ENCODE measurements around the gene COL20A1. TPM values are rescaled to one million over a fixed set of nuclear protein-coding genes. Genes with fewer than 3 reads are reported as not detected.

The COL20A1 gene
- total and polyA plus RNA-seq, 5 experiments from 2014 or later, result 0.25 TPM; not detected in 4

DNA sequence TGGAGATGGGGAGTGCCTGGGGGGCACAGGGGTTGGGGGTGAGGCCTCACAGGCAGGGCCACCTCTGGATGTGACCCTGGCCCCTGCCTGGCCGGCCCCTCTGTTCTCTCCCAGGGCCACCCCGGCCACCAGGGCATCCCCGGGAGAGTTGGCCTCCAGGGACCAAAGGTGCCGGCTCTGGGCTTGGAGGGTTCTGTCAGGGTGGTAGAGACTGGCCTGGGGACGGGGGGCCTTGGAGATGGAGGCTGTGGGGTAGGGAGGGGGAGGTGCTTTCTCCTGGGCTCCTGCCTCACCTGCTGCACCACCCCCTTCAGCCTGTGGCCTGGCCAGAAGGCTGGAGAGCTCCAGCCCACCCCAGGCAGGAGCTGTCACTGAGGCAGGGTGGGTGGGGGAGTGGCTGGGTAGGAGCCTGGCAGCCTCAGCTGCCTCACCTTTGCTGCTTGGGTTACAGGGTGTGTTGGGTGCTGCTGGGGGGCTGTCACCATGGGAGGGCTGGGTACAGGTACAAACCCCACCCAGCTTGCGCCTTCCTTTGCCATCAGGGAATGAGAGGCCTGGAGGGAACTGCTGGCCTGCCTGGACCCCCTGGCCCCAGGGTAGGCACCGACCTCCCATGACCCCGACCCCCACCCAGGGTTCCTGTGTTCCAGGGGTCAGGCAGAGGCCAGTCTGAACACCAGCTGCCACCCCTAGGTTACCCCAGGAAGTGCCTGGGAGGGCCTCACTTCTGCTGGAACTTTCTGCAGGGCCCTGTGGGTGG lies 32.7 kb downstream of the COL20A1 start:
- Mint-ChIP-seq H3K9me3 (peaks cover 0 to 3% (median 0%) of the 10 kb centered on the region in 9 donors), H3K4me1 (peaks cover 0 to 10% (median 5%) of the 10 kb centered on the region in 4 donors), H3K27me3 (peaks cover 0 to 9% (median 0%) of the 10 kb centered on the region in 5 donors), H3K27ac (no peak overlapping the region), H3K4me3 (no peak overlapping the region), H3K36me3 (no peaks in the 10 kb centered on the region)
- POLR2A ChIA-PET, result interaction anchor here (0.6 kb wide), 1 partner anchor 536 kb away, joined by 4 read pairs; no protein-coding TSS in a partner anchor
- DNase-seq (peak in 2 of 10 donors; percentile 4 to 27), ATAC-seq (no peak)

DNA sequence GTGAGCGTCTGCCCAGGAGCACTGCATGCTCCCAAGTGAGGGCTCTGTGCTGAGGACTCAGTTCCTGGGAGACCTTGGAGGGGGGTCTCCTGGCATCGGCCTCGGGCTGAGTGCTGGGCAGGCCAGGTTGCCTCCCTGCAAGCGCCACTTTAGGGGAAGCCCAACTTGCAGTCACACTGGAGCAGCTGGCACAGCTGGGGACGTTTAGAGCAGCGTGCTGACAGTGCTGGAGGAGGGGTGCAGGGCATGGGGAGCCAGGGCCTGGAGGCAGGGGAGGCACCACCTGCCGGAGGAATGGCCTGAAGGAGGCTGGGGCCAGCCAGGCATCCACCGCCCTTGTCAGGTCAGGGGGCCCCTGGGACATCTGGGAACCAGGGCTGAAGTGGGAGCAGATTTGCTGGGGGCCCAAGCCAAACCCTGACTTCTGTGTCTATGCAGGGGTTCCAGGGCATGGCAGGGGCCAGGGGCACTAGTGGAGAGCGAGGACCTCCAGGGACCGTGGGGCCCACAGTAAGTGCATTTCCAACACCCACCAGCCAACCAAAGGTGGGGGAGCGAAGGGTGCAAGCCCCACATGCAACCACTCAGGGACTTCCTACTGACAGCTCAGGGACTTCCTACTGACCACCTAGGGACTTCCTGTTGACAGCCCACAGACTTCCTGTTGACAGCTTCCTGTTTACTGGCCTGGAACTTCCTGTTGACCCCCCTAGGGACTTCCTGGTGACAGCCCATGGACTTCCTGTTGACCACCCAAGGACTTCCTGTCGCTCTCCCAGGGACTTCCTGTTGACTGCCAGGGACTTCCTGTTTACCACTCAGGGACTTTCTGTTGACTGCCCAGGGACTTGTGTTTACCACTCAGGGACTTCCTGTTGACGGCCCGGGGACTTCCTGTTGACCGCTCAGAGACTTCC lies 33.6 kb downstream of the COL20A1 start:
- no peak overlapping the region for H3K4me3 Mint-ChIP-seq
- DNase-seq (peak in 2 of 10 donors; percentile 3 to 55), ATAC-seq (no peak)
- peaks cover 0 to 9% (median 2%) of the 10 kb centered on the region in 5 donors for H3K27me3 Mint-ChIP-seq
- H3K36me3 Mint-ChIP-seq, result peaks cover 0 to 2% (median 0%) of the 10 kb centered on the region in 3 donors
- peaks cover 0 to 10% (median 5%) of the 10 kb centered on the region in 4 donors for H3K4me1 Mint-ChIP-seq
- peaks cover 0 to 5% (median 3%) of the 10 kb centered on the region in 9 donors for H3K9me3 Mint-ChIP-seq
- POLR2A ChIA-PET, result no interaction called here
- peak overlapping the region; percentile 63 to 91 (median 76) for H3K27ac Mint-ChIP-seq

- H3K9me3 Mint-ChIP-seq, result peaks cover 0 to 12% (median 8%) of the 10 kb centered on the region in 9 donors
- peak in 3 of 10 donors; percentile 3 to 55 (median 19) for DNase-seq
- H3K27ac Mint-ChIP-seq, result peak overlapping the region; percentile 65 to 91 (median 77)
- peaks cover 0 to 7% (median 0%) of the 10 kb centered on the region in 3 donors for H3K36me3 Mint-ChIP-seq
- ATAC-seq, result peak in 1 of 2 donors; percentile 54
- peak overlapping the region in 1 of 10 donors; percentile 14 for H3K4me3 Mint-ChIP-seq
- peaks cover 0 to 10% (median 5%) of the 10 kb centered on the region in 4 donors for H3K4me1 Mint-ChIP-seq
- POLR2A ChIA-PET, result no interaction called here
- H3K27me3 Mint-ChIP-seq, result peaks cover 3 to 14% (median 7%) of the 10 kb centered on the region in 5 donors
Measured at GRCh38 chr20:63327231-63327745, 34.3 kb downstream of the COL20A1 start.

- DNase-seq (peak in 1 of 10 donors; percentile 53), ATAC-seq (peak in 1 of 2 donors; percentile 55)
- peak overlapping the region in 7 of 10 donors; percentile 21 to 91 (median 76) for H3K27ac Mint-ChIP-seq
- H3K9me3 Mint-ChIP-seq, result peaks cover 0 to 12% (median 8%) of the 10 kb centered on the region in 9 donors
- peaks cover 0 to 7% (median 0%) of the 10 kb centered on the region in 3 donors for H3K36me3 Mint-ChIP-seq
- no peak overlapping the region for H3K4me3 Mint-ChIP-seq
- peaks cover 0 to 10% (median 5%) of the 10 kb centered on the region in 4 donors for H3K4me1 Mint-ChIP-seq
- H3K27me3 Mint-ChIP-seq, result peaks cover 3 to 11% (median 7%) of the 10 kb centered on the region in 5 donors
- POLR2A ChIA-PET, result no interaction called here
Measured at GRCh38 chr20:63328026-63328700, 35.2 kb downstream of the COL20A1 start.

GRCh38 chr20:63328718-63329275 lies 35.8 kb downstream of the COL20A1 start:
- peaks cover 0 to 12% (median 8%) of the 10 kb centered on the region in 9 donors for H3K9me3 Mint-ChIP-seq
- DNase-seq (peak in 1 of 10 donors; percentile 50), ATAC-seq (no peak)
- H3K4me1 Mint-ChIP-seq, result peaks cover 0 to 10% (median 5%) of the 10 kb centered on the region in 4 donors
- peaks cover 0 to 7% (median 0%) of the 10 kb centered on the region in 3 donors for H3K36me3 Mint-ChIP-seq
- H3K27ac Mint-ChIP-seq, result no peak overlapping the region
- H3K4me3 Mint-ChIP-seq, result no peak overlapping the region
- POLR2A ChIA-PET, result no interaction called here
- peaks cover 4 to 17% (median 12%) of the 10 kb centered on the region in 5 donors for H3K27me3 Mint-ChIP-seq

DNA sequence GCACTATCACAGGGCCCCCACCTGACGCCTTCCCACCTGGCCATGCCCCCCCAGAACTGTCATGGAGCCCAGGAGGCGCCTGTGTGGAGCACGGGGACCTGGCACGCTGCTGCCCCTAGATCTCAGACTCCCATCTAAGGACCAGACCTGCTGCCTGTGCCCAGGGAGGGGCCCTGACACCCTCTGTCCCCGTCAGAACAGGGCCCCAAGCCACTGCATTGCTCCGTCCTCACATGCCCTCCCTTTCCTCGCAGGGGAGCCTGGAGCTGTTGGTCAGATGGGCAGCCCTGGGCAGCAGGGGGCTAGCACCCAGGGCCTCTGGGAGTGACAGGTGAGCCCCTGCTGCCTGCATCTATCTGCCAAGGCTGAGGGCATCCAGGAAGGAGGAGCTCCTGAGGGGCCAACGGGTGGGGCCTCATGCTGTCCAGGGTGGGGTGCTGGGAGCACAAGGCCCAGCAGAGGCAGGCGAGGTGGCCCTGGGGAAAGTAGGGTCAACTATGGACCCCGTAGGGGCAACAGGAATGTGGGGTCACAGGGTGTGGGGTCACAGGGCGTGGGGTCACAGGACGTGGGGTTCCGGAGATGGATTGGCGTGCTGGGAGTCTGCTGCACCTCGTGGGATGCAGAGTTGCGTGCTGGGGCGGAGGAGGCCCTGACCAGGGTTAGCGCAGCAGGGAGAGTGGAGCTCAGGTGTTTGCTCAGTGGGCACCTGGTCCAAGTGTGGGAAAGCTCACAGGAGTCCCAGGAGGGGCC lies 36.5 kb downstream of the COL20A1 start:
- Mint-ChIP-seq H3K27me3 (peaks cover 6 to 24% (median 16%) of the 10 kb centered on the region in 5 donors), H3K27ac (peak overlapping the region in 2 of 10 donors; percentile 75 to 77), H3K9me3 (peaks cover 0 to 12% (median 8%) of the 10 kb centered on the region in 9 donors), H3K4me3 (no peak overlapping the region), H3K36me3 (peaks cover 0 to 7% (median 0%) of the 10 kb centered on the region in 3 donors), H3K4me1 (peaks cover 0 to 10% (median 4%) of the 10 kb centered on the region in 4 donors)
- POLR2A ChIA-PET, result no interaction called here
- peak in 1 of 10 donors; percentile 58 for DNase-seq
- ATAC-seq, result peak in 1 of 2 donors; percentile 13

DNA sequence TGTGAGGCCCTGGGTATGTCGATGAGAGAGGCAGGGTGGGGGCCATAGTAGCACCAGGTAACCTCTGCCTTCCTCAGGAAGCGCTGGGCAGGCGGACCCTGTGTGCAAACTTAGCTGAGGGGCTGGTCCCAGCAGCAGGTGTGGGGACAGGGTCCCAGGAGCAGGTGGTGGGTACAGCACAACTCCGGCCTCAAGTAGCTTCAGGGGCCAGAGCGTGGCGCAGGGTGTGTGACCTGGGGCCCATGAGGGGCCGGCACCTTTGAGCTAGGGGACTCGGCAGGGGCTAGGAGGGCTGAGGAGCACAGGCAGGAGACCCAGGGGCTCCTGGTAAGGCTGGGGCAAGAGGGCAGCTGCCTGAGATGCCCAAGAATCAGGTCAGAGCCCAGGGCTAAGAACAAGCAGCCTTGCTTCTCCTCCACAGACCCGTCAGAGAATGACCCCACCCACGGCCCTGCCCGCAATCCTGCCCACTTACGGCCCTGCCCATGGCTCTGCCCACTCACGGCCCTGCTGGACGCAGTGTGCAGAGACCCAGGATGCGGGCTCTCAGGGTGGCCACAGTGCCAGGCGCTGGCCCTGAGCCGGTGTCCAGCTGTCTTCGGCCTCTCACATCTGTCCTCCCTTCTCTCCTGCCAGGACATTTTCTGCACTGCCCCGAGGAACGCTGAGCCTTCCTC lies 37.2 kb downstream of the COL20A1 start:
- peaks cover 6 to 26% (median 16%) of the 10 kb centered on the region in 5 donors for H3K27me3 Mint-ChIP-seq
- peaks cover 0 to 7% (median 0%) of the 10 kb centered on the region in 3 donors for H3K36me3 Mint-ChIP-seq
- peaks cover 0 to 10% (median 4%) of the 10 kb centered on the region in 4 donors for H3K4me1 Mint-ChIP-seq
- POLR2A ChIA-PET, result no interaction called here
- ATAC-seq, result no peak
- DNase-seq, result peak in 1 of 10 donors; percentile 31
- H3K9me3 Mint-ChIP-seq, result peaks cover 0 to 12% (median 8%) of the 10 kb centered on the region in 9 donors
- no peak overlapping the region for H3K27ac Mint-ChIP-seq
- no peak overlapping the region for H3K4me3 Mint-ChIP-seq

- no peak overlapping the region for H3K4me3 Mint-ChIP-seq
- H3K27ac Mint-ChIP-seq, result no peak overlapping the region
- peaks cover 0 to 7% (median 0%) of the 10 kb centered on the region in 3 donors for H3K36me3 Mint-ChIP-seq
- peaks cover 0 to 12% (median 8%) of the 10 kb centered on the region in 9 donors for H3K9me3 Mint-ChIP-seq
- peak in 1 of 2 donors; percentile 20 for ATAC-seq
- H3K4me1 Mint-ChIP-seq, result peaks cover 0 to 10% (median 4%) of the 10 kb centered on the region in 4 donors
- no peak for DNase-seq
- peaks cover 6 to 33% (median 24%) of the 10 kb centered on the region in 5 donors for H3K27me3 Mint-ChIP-seq
- POLR2A ChIA-PET, result no interaction called here
Measured at GRCh38 chr20:63330940-63331339, 38.0 kb downstream of the COL20A1 start.

DNA sequence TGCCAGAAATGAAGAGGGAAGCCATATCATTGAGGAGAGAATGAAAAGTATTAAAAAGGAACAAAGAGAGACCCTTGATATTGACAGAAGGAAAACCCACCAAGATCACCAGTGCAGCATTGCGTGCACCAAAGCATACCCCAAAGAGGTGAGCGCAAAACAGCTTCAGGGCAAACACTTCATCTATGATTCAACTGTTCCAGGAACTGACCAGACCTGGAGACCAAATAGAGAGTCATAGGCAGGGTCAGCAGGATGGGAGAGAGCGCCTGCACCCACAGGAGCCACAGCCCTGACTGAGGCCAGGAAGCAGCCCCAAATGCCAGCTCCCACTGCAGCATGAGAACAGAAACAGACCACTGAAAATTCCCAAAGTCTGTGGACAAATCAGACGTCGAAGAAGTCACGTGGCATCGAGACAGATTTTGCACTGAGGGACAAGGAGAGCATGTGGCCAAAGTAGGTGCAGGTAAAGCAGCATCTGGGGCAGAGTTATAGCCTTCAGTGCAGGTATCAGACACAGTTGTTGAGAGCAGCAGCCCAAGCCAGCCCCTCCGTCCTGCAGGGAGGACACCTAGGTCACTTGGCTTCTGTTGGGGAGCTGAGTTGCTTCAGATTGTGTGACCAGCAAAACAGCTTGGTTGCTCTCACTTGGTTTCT lies 38.9 kb downstream of the COL20A1 start:
- no peak for ATAC-seq
- H3K9me3 Mint-ChIP-seq, result peaks cover 0 to 12% (median 8%) of the 10 kb centered on the region in 9 donors
- no peak overlapping the region for H3K4me3 Mint-ChIP-seq
- no peak for DNase-seq
- peak overlapping the region in 2 of 10 donors; percentile 19 to 22 for H3K27ac Mint-ChIP-seq
- peaks cover 8 to 42% (median 30%) of the 10 kb centered on the region in 5 donors for H3K27me3 Mint-ChIP-seq
- POLR2A ChIA-PET, result interaction anchor here (0.6 kb wide), 1 partner anchor 189 kb away, joined by 3 read pairs; no protein-coding TSS in a partner anchor
- H3K36me3 Mint-ChIP-seq, result peaks cover 0 to 7% (median 0%) of the 10 kb centered on the region in 3 donors
- H3K4me1 Mint-ChIP-seq, result peaks cover 0 to 4% (median 3%) of the 10 kb centered on the region in 4 donors
